Fibroblast of upper back skin (primary cell): Measurements from ENCODE around the gene PGAM4.
A peak's percentile ranks its signal among the peaks of the same experiment; 100 is the strongest.
"Not testable (repeated sequence)": the region's sequence is repeated elsewhere in the genome, so short reads cannot be mapped to it uniquely, and the experiment has no call there.

Experiments used
- DNase-seq: peaks from one replicate; pipeline ENCODE4 v3.0.0-alpha.2; 2013

The PGAM4 gene

DNA sequence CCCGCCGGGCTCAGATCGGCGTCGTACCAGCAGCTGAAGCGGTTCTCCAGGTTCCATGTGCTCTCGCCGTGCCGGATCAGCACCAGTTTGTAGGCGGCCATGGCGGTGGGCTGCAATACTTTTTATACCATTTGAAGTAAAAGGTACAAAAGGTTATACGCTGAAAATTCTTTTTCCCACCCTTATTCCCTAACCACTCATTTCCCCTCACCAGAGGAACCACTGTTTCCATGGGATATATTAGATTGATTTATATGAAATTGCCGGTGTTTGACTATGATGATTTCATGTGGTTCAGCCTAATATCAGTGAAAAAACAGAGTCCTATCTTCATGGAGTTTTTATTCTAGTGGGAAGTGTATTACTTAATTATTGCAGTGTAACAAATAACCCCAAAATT, at the start of gene PGAM4:
Gene PGAM4, minus strand, starts transcription at position 101 of the 400 bp plus-strand sequence. Its CDS starts 0 bp downstream, at position 101.
- no peak for DNase-seq

DNA sequence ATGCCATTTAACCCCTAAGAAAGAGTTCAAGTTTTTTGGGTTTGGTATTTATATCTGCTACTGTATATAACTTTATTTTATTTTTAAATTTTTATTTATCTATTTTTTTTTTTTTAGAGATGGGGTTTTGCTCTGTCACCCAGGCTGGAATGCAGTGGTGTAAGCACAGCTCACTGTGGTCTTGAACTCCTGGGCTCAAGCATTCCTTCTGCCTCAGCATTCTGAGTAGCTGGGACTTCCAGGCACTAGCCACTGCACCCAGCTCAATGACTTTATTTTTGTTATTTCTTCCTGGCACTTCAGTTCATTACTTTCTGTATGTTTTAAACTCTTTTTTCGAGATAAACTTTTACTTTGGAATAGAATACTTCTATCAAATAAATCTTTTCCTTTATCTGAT, 42.4 kb upstream of the PGAM4 start:
- no peak for DNase-seq

DNA sequence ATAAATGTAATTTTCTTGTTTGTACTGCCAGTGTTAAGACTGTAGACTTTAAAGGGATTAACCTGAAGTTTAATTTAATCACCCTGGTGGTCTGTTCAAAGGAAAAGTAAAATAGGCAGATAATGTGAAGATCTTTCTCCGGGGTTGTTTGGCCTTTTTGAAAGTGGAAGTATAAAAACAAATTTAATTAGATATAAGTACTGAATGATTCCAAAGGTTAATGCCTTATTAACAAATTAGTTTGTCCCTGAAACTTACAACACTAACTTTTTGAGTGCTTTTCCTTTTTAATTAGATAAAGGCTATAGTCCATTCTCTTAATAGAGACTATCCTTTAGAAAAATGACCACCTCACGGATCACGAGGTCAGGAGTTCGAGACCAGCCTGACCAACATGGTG, 10.4 kb upstream of the PGAM4 start:
- DNase-seq = no peak

DNA sequence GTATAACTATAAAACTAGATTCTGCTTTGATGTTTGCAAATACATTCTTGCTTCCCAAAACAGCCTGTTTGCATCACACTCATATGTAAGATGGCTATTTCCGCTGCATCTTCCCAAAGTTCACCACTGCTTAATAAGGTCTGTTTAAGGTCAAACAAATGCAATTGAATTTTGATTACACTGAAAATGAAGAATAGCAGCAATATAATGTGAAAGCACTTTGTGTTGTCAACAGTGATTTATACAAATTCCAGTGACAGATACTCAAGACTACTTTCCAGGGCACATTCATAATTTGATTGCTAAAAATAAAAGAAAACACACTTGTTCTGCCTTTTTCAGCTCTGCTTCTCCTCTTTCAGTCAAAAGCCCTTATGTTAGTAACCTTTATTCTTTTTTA, 8.1 kb upstream of the PGAM4 start:
- DNase-seq = no peak

DNA sequence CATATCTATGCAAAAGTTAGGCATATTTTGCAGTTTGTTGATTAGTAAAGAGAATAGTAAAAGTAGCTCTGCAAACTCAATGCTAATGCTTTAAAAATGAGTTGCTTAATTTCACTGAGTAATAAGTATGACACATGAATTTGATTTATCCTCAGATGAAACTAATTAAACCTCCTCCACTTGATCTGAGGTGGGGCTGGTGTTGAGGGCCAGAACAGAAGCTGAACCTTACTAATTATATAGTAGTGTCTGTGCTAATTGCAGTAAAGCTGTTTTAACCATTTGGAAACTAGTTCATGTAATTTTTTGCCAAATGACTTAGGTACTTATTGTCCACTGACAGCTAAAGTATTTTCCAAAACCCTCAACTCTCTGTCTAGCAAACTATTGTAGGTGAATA, 7.7 kb upstream of the PGAM4 start:
- DNase-seq = no peak

DNA sequence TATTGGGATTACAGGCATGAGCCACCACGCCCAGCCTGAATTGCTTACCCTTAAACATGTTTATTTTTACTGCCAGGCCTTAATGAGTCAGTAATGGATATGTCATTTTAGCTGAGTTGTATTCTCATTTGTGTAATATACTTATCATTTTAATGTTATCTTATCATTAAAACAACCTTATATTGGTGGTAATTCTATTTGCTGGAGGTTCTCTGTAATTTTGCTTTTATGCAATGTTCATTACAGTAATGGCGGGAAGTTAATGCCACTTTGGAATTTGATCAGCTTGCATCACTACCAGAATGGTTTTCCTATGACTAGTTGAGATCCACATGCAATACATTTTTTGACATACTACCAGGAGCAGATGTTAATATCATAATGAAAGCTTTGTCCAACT, 6.3 kb upstream of the PGAM4 start:
- DNase-seq = no peak

DNA sequence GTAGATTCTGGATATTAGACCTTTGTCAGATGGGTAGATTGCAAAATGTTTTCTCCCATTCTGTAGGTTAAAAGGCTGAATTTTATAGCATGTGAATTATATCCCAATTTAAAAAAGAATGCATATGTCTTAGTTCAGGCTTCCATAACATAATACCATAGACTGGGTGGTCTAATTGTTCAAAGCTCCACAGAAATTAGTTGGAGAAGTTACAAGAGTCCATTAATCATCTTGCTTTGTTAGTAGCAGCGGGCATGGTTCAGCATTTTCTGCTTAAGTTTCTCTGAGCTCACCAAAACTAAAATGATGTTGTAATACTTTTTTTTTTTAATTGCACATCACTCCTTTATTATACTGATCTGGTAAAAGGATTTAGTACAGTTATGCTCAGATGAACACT, 1.8 kb downstream of the PGAM4 start:
- DNase-seq = peak; percentile 11

DNA sequence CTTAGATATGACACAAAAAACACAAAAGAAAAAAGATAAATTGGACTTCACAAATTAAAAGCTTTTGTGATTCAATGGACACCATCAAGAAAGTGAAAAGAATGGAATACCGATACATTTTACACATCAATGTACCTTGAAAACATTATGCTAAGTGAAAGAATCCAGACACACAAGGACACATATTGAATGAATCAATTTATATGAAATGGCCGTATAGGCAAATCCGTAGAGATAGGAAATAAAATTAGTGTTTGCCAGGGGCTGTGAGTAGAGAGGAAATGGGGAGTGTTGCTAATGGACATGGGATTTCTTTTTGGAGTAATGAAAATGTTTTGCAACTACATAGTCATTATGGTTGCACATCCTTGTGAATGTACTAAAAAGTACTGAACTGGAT, 3.1 kb downstream of the PGAM4 start:
- DNase-seq = no peak

DNA sequence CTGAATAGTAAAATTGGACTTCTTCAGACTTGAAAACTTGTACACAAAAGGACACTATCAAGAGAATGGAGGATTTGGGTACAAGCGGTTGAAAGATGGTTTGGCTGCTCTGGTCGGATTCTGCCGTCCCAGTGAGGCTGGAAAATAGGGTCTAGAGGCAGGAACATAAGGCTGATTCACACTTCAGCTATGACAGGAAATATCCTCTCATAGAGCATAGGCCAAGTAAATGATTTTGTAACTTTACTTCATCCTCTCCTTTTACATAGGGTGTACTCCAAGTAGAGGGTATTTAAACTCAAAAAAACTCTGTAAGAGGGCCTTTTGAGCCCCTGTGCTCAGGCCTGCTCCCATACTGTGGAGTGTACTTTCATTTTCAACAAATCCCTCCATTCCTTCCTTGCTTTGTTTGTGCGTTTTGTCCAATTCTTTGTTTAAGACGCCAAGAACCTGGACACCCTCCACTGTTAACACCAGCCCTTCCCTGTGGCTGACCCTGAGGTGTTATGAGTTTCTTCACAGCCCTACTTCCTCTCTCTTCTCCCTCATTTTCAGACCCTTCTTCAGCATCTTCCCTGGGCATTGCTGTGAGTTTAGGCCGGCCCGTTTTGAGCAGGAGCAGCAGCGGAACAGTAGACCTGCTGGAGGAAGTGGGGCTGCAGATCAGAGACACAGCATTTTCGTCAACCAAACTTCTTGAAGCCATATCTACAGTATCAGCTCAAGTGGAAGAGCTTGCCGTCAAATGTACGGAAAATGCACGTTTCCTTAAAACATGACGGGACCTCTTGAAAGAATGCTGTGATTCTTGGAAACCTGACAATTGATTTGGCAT, 7.2 kb downstream of the PGAM4 start:
- no peak for DNase-seq

DNA sequence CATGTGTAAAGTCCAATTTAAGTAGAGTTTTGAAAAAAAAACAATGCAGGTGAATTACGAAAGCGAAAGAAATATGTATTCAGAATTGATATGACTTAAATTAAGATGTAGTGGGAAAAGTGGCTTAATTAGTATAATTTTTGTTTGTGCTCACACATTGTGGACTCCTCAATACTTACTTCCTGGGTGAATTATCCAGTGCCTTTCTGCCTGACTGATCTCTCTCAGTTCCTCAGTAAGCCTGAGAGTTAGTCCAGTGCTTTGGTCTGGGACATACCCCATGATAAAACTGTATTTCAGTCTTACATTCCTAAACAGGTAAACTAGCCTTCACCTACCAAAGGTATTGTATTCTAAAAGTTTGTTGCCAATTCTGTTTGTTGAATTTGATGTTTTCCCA, 8.4 kb downstream of the PGAM4 start:
- DNase-seq = no peak

DNA sequence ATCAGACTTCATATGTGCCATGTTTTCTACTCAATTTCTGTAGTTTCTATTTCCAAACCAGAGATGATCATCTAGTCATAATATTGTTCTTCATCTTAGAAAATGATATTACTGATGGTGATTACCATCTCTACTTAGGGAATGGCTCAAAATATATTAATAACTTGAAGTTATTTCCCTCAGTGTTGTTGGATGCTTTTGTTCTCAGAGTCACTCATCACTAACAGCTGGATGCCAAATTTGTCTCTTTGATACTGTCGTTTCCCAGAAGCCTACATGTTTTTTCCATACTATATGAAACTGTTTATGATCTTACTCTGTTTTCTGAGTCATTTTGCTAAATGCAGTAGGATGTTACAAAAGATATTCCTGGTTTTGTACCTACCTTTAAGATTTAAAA, 8.9 kb downstream of the PGAM4 start:
- DNase-seq = no peak

DNA sequence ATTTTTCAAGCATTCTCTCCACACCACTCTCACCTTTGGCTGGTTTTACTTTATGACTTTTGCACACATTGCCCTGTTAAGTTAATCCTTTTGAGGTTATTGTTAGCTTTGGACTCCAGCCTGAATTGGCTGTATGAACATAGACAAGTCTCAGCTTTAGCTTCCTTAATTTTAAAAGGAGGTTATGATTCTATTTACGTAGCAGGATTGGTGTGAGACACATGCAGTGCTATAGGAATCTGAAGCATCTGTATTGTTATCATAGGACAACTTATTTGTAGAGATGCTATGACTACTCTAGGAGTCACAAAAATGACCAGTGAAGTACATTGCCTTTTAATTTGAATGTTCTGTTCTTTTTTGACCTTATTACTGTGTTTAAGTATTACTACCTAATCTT, 15.7 kb downstream of the PGAM4 start:
- DNase-seq = no peak

DNA sequence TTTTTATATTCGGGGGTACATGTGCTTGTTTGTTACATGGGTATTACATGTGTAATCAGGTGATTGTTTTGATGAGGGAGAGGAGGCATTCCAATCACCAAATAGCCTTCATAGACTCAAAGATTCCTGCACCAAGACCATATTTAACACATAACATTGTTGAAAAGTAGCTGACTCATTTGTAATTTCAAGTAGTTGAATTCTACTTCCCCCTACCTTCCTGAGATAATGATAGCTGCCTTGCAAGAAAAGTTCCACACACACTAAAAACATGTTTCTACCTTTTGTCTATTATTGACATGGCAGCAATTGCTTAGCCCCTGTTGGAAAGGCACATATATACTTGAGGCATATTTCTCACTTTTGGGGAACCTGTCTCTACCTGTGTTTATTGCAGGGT, 16.1 kb downstream of the PGAM4 start:
- DNase-seq = no peak

DNA sequence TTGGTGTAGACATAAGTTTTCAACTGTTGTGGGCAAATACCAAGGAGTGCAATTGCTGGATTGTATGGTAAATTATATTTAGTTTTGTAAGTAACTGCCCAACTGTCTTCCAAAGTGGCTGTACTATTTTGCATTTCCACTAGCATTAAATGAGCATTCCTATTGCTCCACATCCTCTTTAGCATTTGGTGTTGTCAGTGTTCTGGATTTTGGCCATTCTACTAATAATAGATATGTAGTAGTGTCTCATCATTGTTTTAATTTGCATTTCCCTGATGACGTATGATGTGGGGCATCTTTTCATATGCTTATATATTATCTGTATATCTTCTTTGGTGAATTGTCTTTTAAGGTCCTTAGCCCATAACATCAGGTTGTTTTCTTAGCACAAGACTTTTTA, 17.3 kb downstream of the PGAM4 start:
- no peak for DNase-seq

DNA sequence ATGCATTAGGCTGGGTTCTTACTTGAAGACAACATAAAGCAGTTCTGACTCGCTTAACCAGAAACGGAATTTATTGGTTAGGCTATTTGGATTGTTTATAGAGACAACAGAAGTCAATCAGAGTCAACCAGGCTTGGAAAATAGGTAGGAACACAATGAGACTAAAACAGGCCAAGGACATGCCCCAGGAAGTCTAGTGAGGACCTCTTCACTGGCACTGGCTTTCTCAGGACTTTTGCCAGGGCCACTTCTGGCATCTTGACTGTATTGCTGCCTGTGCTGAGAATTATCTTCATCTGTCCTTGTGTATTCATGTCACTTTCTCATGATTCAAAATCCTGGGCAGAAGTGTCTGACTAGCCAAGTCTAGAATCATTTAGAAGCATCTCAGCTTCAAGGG, 19.6 kb downstream of the PGAM4 start:
- no peak for DNase-seq

DNA sequence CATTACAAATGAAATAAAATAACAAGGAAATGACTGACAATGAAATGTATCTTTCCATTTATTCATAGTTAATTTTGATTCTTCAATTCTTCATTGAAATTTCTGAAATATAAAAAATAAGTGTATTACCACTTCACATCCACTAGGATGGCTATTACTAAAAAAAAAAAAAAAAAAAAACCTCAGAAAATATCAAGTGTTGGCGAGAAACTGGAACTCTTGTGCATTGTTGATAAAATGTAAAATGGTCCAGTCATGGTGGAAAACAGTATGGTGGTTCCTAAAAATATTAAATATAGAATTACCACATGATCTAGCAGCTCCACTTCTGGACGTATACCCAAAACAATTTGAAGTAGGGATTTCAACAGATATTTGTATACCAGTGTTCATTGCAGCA, 22.9 kb downstream of the PGAM4 start:
- DNase-seq = no peak

DNA sequence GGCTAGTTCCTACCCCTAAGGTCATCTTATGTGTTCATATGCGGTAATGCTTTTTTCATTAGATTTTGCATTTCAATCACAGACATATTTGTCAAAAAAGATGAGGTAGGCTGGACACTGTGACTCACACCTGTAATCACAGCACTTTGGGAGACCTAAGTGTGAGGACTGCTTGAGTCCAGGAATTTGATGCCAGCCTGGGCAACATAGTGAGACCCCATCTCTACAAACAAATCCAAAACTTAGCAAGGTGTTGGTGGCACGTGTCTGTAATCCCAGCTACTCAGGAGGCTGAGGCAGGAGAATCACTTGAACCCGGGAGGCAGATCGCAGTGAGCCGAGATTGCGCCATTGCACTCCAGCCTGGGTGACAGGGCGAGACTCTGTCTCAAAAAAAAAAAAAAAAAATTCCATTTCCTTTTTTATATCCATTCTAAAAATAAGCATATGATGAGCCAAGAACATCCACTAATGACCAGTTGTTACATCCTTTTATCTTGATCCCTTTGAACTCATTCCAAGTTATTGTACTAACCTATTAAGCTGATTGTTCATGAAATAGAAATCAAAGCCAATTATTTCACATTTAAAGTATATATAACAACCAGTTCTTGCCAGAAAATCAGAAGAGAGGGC, 23.4 kb downstream of the PGAM4 start:
- DNase-seq = no peak

DNA sequence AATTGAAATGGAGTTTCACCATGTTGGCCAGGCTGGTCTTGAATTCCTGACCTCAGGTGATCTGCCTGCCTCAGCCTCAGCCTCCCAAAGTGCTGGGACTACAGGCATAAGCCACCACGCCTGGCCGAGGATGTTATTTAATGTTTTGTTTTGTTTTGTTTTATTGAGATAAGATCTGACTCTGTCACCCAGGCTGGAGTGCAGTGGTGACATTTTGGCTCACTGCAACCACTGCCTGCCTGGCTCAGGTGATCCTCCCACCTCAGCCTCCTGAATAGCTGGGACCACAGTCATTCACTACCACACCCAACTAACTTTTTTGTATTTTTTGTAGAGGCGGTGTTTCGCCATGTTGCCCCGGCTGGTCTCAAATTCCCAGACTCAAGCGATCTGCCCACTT, 24.4 kb downstream of the PGAM4 start:
- DNase-seq = not testable (repeated sequence)

DNA sequence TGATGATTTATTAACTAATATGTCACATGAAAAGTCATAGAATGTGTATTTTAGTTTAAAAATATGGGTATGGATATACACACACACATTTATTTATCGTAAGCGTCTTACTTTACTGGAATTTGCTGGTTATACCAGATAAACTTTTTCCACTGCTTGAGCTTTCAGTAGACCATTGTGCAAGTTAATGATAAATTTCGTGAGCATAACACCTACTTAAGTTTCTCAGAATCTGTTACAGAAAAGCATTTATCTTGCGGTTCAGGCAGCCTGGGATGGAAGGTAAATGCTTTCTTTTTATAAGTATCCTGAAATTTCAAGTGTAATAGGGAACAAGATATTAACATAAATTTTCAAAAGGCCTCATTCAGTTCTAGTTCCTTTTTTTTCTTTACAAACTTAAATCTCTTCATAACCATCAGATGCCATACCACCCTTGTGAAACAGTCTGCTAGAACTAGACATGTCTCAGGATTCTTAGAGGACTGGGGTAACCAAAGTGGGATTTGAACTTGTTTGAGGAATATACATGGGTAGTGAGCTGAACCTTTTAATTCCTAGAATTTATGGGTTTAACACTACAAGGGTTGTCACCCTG, 31.3 kb downstream of the PGAM4 start:
- no peak for DNase-seq

DNA sequence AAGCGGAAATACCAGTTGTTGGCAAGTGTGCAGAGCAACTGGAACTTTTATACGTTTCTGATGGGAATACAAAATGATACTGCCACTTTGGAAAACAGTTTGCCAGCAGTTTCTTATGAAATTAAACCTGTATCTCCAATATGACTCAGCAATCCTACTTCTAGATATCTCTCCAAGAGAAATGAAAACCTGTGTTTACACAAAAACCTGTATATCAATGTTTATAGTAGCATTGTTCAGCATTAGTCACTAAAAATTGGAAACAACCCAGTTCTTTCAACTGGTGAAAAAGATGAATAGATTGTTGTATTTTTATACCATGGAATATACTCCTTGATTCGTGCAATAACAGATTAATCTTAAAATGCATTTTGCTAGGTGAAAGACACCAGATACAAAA, 32.1 kb downstream of the PGAM4 start:
- no peak for DNase-seq

DNA sequence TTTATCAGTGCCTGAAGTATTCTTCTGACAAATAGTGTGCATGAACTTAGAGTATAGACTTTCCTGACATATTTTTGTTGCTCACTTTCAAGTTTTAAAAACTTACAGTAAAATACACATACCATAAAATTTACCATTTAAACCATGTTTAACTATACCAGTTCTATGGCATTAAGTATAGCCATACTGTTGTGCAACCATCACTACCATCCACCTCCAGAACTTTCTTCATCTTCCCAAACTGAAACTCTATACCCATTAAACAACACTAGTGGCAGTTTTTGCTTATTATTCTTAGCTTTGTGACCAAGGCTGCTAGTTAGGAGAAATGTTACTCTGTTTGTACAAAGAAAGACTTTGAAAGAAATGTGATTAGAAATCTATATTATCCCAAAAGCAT, 33.1 kb downstream of the PGAM4 start:
- DNase-seq = no peak

DNA sequence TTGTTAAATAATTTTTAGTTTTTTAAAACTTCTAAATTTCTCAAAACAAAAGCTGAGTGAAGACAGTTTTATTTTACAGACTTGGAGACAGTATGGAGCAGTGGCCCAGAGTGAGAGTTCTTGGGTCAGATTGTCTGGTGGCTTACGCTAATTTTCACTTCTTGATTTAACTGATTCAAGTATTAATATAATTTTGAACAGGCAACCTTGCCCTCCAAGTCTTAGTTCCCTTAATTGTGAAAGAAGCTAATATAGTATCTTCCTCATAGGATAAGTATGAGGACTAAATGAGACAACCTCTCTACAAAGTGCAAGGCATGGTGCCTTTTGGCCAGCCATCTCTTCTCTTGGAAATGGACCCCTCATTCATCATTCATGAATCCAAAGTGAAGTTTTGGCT, 33.6 kb downstream of the PGAM4 start:
- no peak for DNase-seq

DNA sequence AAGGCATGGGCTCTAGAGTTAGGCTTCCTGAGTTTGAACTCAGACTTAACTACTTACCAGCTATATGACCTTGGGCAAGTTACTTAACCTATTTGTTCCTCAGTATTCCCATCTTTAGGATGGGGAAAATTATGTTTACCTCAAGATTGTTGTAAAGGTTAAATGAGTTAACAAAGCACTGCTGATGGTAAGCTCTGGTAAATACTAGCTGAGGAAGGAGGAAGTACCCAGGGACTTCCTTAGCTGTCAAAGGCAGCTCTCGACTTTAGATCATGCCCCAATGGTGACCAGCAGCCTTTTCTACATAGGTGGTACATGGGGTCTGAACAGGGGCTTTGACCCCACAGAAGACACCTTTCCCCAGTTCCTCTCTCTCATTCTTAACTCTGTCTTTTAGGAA, 38.9 kb downstream of the PGAM4 start:
- DNase-seq = no peak

DNA sequence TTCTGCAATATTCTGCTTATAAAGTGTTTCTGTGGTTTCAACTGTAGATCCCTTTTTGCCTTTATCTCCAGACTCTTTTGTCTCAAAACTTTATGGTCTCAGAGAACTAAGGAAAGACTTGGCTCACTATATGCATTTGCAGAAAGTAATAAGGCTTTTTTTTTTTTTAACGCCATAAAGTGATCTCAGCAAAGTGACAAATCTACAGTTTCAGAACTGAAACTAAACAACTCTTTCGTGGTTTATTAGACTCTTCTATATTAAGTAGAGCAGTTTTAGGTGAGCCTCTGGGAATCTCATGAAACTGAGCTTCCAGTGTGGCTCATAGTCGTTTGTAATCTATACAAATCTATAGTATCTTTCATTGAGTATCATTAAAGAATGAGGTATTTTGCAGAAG, 43.7 kb downstream of the PGAM4 start:
- no peak for DNase-seq
